ENCODE measurements around the gene TPRX1. TPM values are rescaled to one million over a fixed set of nuclear protein-coding genes. Genes with fewer than 3 reads are reported as not detected.

Gene TPRX1
- total and polyA plus RNA-seq, 9 of the 15 experiments (the other 6 are each of a cell fraction or from before 2014, with no cell fraction given): not detected

- TF ChIP-seq MGA (IDR thresholded peaks at IDR 0.05): no peak
- no peak for TF ChIP-seq TSHZ1 (CRISPR knock-in tag; IDR thresholded peaks at IDR 0.05)
- no peak for TF ChIP-seq PREB (CRISPR knock-in tag; IDR thresholded peaks at IDR 0.05)
- no peak for TF ChIP-seq BACH1 (tag; IDR thresholded peaks at IDR 0.05)
Measured at GRCh38 chr19:47794526-47794925, 9.8 kb downstream of the TPRX1 start (continued).
